Mesendoderm (in vitro differentiated cells): Measurements from ENCODE around the gene ADISSP.

ENCODE experiments used
- DNase-seq: peaks from one replicate; pipeline ENCODE4 v3.0.0; 2013
- H2AK5ac ChIP-seq: 2 replicates; pipeline ENCODE4 v1.6.1; 2013; ENCODE audit warnings: low read length, inconsistent platforms
- H2BK120ac ChIP-seq: 2 replicates; pipeline ENCODE4 v1.6.1; 2013; ENCODE audit warnings: low read depth, mild to moderate bottlenecking, low read length, moderate library complexity, mixed read lengths
- H2BK15ac ChIP-seq: replicated peaks from 2 replicates; pipeline ENCODE4 v1.6.1; 2013; ENCODE audit warnings: low read depth, mild to moderate bottlenecking, moderate library complexity
- H2BK5ac ChIP-seq: 2 replicates; pipeline ENCODE4 v1.6.1; 2013; ENCODE audit warnings: low read length, inconsistent platforms
- H3K18ac ChIP-seq: 2 replicates; pipeline ENCODE4 v1.6.1; 2013; ENCODE audit warnings: mild to moderate bottlenecking, low read length, mixed read lengths
- H3K23ac ChIP-seq: one replicate; pipeline ENCODE4 v1.6.1; 2013; ENCODE audit warnings: low read length
- H3K27ac ChIP-seq: 2 replicates; pipeline ENCODE4 v1.5.1; 2013; ENCODE audit warnings: low read depth, mild to moderate bottlenecking, inconsistent platforms, low read length, moderate library complexity
- H3K27me3 ChIP-seq: 2 replicates; pipeline ENCODE4 v1.6.1; 2013; ENCODE audit warnings: low read length, control low read depth, mild to moderate bottlenecking, inconsistent platforms; ENCODE audit not compliant: insufficient read depth, poor library complexity
- H3K36me3 ChIP-seq: 2 replicates; pipeline ENCODE4 v1.6.1; 2013; ENCODE audit warnings: low read length, inconsistent platforms; ENCODE audit not compliant: control insufficient read depth, insufficient read depth
- H3K4ac ChIP-seq: one replicate; pipeline ENCODE4 v1.6.1; 2013; ENCODE audit warnings: low read depth, mild to moderate bottlenecking, low read length, moderate library complexity
- H3K4me1 ChIP-seq: 2 replicates; pipeline ENCODE4 v1.6.1; 2013; ENCODE audit warnings: low read depth, low read length, inconsistent platforms; ENCODE audit not compliant: control insufficient read depth
- H3K4me2 ChIP-seq: 2 replicates; pipeline ENCODE4 v1.6.1; 2013; ENCODE audit warnings: low read length
- H3K4me3 ChIP-seq: 2 replicates; pipeline ENCODE4 v1.5.1; 2013; ENCODE audit warnings: mild to moderate bottlenecking, low read length
- H3K56ac ChIP-seq: one replicate; pipeline ENCODE4 v1.6.1; 2013; ENCODE audit warnings: low read length
- H3K79me1 ChIP-seq: 2 replicates; pipeline ENCODE4 v1.6.1; 2013; ENCODE audit warnings: low read length, inconsistent platforms
- H3K79me2 ChIP-seq: 2 replicates; pipeline ENCODE4 v1.6.1; 2013; ENCODE audit warnings: mild to moderate bottlenecking, low read length; ENCODE audit not compliant: control insufficient read depth, insufficient read depth
- H3K9ac ChIP-seq: 2 replicates; pipeline ENCODE4 v1.6.1; 2013; ENCODE audit warnings: low read length, inconsistent platforms
- H4K5ac ChIP-seq: one replicate; pipeline ENCODE4 v1.6.1; 2013; ENCODE audit warnings: low read length
- H4K8ac ChIP-seq: one replicate; pipeline ENCODE4 v1.6.1; 2013; ENCODE audit warnings: low read depth, mild to moderate bottlenecking, control low read depth, low read length, moderate library complexity
- WGBS: extraction: QIAGEN DNeasy Blood & Tissue Kit; methylation state at CpG from one replicate; pipeline ENCODE4 v1.1.7; 2013; ENCODE audit warnings: low lambda C conversion rate, missing lambda C conversion rate; ENCODE audit not compliant: insufficient coverage; ENCODE audit errors: extremely low coverage; 5-methylcytosine and 5-hydroxymethylcytosine counted together

ADISSP gene

DNA sequence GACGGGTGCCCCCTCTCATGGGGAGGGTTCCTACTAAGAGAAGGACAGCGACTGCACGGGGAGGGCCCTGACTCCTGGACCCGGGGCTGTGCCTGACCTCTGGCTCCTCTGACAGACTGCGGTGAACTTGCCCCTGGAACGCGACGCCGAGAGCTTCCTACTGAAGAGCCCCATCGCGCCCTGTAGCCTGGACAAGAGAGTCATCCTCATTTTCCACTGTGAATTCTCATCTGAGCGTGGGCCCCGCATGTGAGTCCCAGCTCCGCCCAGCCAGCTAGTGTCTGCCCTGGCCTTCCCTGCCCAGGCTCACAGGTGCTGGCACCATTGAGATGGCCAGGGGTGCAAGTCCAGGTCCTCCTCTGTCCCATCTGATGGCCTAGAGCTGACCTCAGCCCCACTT, 35.7 kb upstream of the ADISSP start:
- H4K5ac ChIP-seq: no peak overlapping the region
- H3K23ac ChIP-seq: no peak overlapping the region
- no peaks in the 10 kb centered on the region for H3K79me2 ChIP-seq
- H3K4me3 ChIP-seq: no peak overlapping the region
- H3K79me1 ChIP-seq: no peaks in the 10 kb centered on the region
- H4K8ac ChIP-seq: no peak overlapping the region
- no peaks in the 10 kb centered on the region for H3K27me3 ChIP-seq
- H2BK120ac ChIP-seq: no peak overlapping the region
- H2AK5ac ChIP-seq: no peak overlapping the region
- H3K9ac ChIP-seq: no peak overlapping the region
- H3K4me2 ChIP-seq: no peak overlapping the region
- H3K27ac ChIP-seq: no peak overlapping the region
- no peak overlapping the region for H3K18ac ChIP-seq
- no peak for DNase-seq
- WGBS: no CpG with 5 or more reads among the region's 14 CpGs
- H3K56ac ChIP-seq: no peak overlapping the region
- no peak overlapping the region for H3K4ac ChIP-seq
- no peak overlapping the region for H2BK5ac ChIP-seq
- H2BK15ac ChIP-seq: no peak overlapping the region
- H3K4me1 ChIP-seq: peaks cover 10% of the 10 kb centered on the region
- H3K36me3 ChIP-seq: peaks cover 10% of the 10 kb centered on the region

DNA sequence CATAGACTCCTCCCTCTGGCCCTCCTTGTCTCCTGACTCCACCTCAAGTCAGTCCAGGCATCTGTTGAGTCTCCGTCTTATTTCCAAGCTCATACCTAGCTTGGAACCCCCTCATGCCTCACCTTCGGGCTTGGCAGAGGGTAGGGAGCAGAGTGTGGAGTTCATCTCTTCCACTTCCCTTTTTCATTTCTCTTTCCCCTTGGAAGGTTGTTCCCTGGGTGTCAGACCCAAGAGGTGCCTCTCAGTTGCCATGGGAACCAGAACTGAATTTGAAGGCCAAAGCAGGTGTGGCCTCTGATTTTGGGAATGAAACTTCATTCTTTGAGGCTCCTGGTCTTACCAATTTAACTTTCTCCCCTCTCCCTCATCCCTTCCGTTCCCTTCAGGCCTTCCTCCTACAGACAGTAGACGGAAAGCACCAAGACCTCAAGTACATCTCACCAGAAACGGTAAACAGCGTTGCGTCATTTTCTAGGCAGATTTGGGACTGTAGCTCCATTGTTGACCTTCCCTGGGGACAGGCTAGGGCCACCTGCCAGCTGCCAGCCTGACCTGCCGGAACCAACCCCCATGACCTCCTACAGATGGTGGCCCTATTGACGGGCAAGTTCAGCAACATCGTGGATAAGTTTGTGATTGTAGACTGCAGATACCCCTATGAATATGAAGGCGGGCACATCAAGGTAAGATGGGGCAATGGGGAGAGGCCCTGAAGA, 35.1 kb upstream of the ADISSP start:
- peaks cover 10% of the 10 kb centered on the region for H3K36me3 ChIP-seq

DNA sequence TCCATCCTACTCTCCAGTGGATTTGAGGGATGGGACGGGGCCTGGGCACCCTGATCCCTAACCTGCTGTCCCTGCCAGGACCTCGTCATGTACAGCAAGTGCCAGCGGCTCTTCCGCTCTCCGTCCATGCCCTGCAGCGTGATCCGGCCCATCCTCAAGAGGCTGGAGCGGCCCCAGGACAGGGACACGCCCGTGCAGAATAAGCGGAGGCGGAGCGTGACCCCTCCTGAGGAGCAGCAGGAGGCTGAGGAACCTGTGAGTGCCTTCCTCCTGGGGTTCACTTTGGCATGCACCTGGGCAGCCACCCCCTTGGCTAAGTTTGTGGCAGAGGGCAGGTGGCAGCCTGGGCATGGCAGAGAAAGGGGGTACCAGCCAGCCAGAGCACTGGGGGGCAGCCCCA, 34.3 kb upstream of the ADISSP start:
- Histone ChIP-seq H3K4me3 (no peak overlapping the region), H3K4me1 (peaks cover 13% of the 10 kb centered on the region), H3K56ac (no peak overlapping the region), H3K23ac (no peak overlapping the region), H4K8ac (no peak overlapping the region), H2BK5ac (no peak overlapping the region), H3K79me1 (peaks cover 1% of the 10 kb centered on the region), H4K5ac (no peak overlapping the region), H2BK120ac (no peak overlapping the region), H2AK5ac (no peak overlapping the region), H3K18ac (no peak overlapping the region), H3K36me3 (peaks cover 10% of the 10 kb centered on the region), H3K9ac (no peak overlapping the region), H3K27me3 (no peaks in the 10 kb centered on the region), H3K4me2 (no peak overlapping the region), H3K79me2 (no peaks in the 10 kb centered on the region), H2BK15ac (no peak overlapping the region), H3K4ac (no peak overlapping the region), H3K27ac (no peak overlapping the region)
- no CpG with 5 or more reads among the region's 13 CpGs for WGBS
- no peak for DNase-seq

More for the DNA sequence above, 35.1 kb upstream of the ADISSP start:
- no peak overlapping the region for H3K4ac ChIP-seq
- peaks cover 10% of the 10 kb centered on the region for H3K4me1 ChIP-seq
- no peaks in the 10 kb centered on the region for H3K27me3 ChIP-seq
- no peak overlapping the region for H3K18ac ChIP-seq
- no peak overlapping the region for H3K27ac ChIP-seq
- H3K79me2 ChIP-seq: no peaks in the 10 kb centered on the region
- no peak for DNase-seq
- H3K4me2 ChIP-seq: no peak overlapping the region
- H3K4me3 ChIP-seq: no peak overlapping the region
- no peaks in the 10 kb centered on the region for H3K79me1 ChIP-seq
- H2BK15ac ChIP-seq: no peak overlapping the region
- no peak overlapping the region for H2AK5ac ChIP-seq
- no peak overlapping the region for H3K23ac ChIP-seq
- no peak overlapping the region for H3K56ac ChIP-seq
- no peak overlapping the region for H4K8ac ChIP-seq
- H4K5ac ChIP-seq: no peak overlapping the region
- WGBS: no CpG with 5 or more reads among the region's 11 CpGs
- H2BK120ac ChIP-seq: no peak overlapping the region
- no peak overlapping the region for H2BK5ac ChIP-seq
- no peak overlapping the region for H3K9ac ChIP-seq

DNA sequence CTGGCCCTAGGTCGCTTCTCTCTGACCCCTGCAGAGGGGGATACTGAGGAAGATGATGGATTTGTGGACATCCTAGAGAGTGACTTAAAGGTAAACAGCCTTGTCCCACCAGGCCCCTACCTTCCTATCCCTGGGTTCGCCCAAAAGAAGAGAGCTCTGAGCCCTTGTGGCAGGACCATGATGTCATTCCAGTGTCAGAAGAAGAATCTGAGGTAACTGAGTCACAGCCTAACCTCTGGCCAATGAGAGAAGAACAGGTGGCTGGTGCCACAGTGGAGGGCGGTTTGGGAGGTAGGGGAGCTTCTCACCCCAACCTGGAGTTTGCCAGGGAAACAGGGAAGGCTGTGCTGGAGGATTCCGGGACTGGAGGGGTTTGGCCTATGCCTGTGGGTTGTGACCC, 33.7 kb upstream of the ADISSP start:
- H3K23ac ChIP-seq: no peak overlapping the region
- H2BK5ac ChIP-seq: no peak overlapping the region
- H3K27me3 ChIP-seq: no peaks in the 10 kb centered on the region
- peaks cover 10% of the 10 kb centered on the region for H3K36me3 ChIP-seq
- H3K9ac ChIP-seq: no peak overlapping the region
- no peak overlapping the region for H4K8ac ChIP-seq
- no peak overlapping the region for H4K5ac ChIP-seq
- no CpG with 5 or more reads among the region's 4 CpGs for WGBS
- H3K79me2 ChIP-seq: no peaks in the 10 kb centered on the region
- H2BK120ac ChIP-seq: no peak overlapping the region
- H3K18ac ChIP-seq: no peak overlapping the region
- H3K4ac ChIP-seq: no peak overlapping the region
- peaks cover 13% of the 10 kb centered on the region for H3K4me1 ChIP-seq
- H2BK15ac ChIP-seq: no peak overlapping the region
- DNase-seq: no peak
- peaks cover 1% of the 10 kb centered on the region for H3K79me1 ChIP-seq
- H3K27ac ChIP-seq: no peak overlapping the region
- H3K4me2 ChIP-seq: no peak overlapping the region
- no peak overlapping the region for H3K4me3 ChIP-seq
- no peak overlapping the region for H3K56ac ChIP-seq
- no peak overlapping the region for H2AK5ac ChIP-seq

DNA sequence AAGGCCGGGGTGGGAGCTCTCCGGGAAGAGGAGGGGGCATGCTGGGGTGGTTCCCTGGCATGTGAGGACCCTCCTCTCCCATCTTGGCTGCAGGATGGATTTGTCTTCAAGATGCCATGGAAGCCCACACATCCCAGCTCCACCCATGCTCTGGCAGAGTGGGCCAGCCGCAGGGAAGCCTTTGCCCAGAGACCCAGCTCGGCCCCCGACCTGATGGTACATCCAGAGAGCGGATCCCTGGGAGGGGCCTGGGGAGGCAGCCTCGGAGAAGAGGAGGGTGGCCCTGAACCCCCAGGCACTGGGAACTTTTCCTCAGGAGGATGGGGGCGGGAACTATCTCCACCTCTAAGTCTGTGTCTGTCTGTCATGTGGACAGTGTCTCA, 33.3 kb upstream of the ADISSP start:
- Histone ChIP-seq H3K79me1 (peaks cover 1% of the 10 kb centered on the region), H2AK5ac (no peak overlapping the region), H4K8ac (no peak overlapping the region), H4K5ac (no peak overlapping the region), H3K27me3 (no peaks in the 10 kb centered on the region), H3K79me2 (no peaks in the 10 kb centered on the region), H2BK5ac (no peak overlapping the region), H3K36me3 (peaks cover 10% of the 10 kb centered on the region), H3K56ac (peak overlapping the region; percentile 42), H3K4me1 (peaks cover 13% of the 10 kb centered on the region), H3K27ac (no peak overlapping the region), H3K4ac (no peak overlapping the region), H3K9ac (no peak overlapping the region), H3K18ac (no peak overlapping the region), H3K4me3 (no peak overlapping the region), H3K4me2 (no peak overlapping the region), H3K23ac (peak overlapping the region; percentile 45), H2BK15ac (no peak overlapping the region), H2BK120ac (no peak overlapping the region)
- WGBS: no CpG with 5 or more reads among the region's 8 CpGs
- DNase-seq: no peak
